Uterus (tissue), 2 donors: ENCODE results near the gene KCNJ18.
"Not testable (repeated sequence)": the region's sequence is repeated elsewhere in the genome, so short reads cannot be mapped to it uniquely, and the experiment has no call there.

Source experiments
- CTCF ChIP-seq, 4 experiments: fragments of 200-600 bp in 2 of 4; fragments of 450-650 bp in 2 of 4; sonication (generic) in 2 of 4; IDR thresholded peaks; one replicate each; pipeline ENCODE4 v1.5.1; 2016 to 2019; ENCODE audit warnings: antibody characterized with exemption in 4 of 4, mild to moderate bottlenecking in 2 of 4, moderate library complexity in 1 of 4
- POLR2A ChIP-seq, 2 donors: fragments of 450-650 bp; IDR thresholded peaks; one replicate each; pipeline ENCODE4 v1.6.1; 2016; ENCODE audit warnings: antibody characterized with exemption in 2 of 2, mild to moderate bottlenecking in 1 of 2, moderate library complexity in 1 of 2

GRCh38 chr17:21681576-21681975 lies 10.7 kb upstream of the KCNJ18 start:
- not testable (repeated sequence) for TF ChIP-seq CTCF, POLR2A (IDR thresholded peaks at IDR 0.05)
